Neural progenitor cell (in vitro differentiated cells): ENCODE data around the gene KAZN.

Experiments
- EZH2phosphoT487 ChIP-seq: fragments of 200-600 bp; sonication (generic); IDR thresholded peaks from 2 replicates; pipeline ENCODE4 v1.6.1; 2017; ENCODE audit warnings: antibody characterized with exemption
- TF ChIP-seq, protein P1 (sequence below): fragments of 200-600 bp; sonication (generic); IDR thresholded peaks from 2 replicates; pipeline ENCODE4 v1.5.1; 2017; ENCODE audit warnings: antibody characterized with exemption, mild to moderate bottlenecking

DNA sequence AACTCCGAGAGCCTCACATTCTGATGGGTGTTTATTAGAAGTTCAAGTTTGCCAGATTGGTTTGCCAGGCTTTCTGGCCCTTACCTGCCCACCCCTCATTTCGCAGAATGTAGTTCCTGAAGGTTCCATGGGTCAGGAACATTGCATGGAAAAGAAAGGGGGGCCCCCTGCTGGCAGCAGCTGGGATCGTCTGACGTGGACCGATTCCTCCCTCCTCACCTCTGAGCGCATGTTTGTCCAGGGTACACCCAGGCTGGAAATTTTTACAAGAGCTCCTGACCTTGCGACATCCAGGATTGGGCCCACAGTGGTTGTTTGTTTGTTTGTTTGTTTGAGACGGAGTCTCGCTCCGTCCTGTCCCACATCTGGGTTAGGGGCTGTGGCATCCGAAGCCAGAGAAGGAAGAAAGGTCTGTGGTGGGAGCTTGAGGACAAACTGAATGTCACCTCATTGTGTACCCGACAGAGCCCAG lies 429.1 kb downstream of the KAZN start:
- TF ChIP-seq, protein P1, sequence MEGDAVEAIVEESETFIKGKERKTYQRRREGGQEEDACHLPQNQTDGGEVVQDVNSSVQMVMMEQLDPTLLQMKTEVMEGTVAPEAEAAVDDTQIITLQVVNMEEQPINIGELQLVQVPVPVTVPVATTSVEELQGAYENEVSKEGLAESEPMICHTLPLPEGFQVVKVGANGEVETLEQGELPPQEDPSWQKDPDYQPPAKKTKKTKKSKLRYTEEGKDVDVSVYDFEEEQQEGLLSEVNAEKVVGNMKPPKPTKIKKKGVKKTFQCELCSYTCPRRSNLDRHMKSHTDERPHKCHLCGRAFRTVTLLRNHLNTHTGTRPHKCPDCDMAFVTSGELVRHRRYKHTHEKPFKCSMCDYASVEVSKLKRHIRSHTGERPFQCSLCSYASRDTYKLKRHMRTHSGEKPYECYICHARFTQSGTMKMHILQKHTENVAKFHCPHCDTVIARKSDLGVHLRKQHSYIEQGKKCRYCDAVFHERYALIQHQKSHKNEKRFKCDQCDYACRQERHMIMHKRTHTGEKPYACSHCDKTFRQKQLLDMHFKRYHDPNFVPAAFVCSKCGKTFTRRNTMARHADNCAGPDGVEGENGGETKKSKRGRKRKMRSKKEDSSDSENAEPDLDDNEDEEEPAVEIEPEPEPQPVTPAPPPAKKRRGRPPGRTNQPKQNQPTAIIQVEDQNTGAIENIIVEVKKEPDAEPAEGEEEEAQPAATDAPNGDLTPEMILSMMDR, result peak; percentile 96
- no peak for TF ChIP-seq EZH2phosphoT487
